ENCODE results near the gene FRMD4A.

GRCh38 chr10:14304046-14304445 is 26.7 kb downstream of the FRMD4A start:
- TF ChIP-seq, protein P1, sequence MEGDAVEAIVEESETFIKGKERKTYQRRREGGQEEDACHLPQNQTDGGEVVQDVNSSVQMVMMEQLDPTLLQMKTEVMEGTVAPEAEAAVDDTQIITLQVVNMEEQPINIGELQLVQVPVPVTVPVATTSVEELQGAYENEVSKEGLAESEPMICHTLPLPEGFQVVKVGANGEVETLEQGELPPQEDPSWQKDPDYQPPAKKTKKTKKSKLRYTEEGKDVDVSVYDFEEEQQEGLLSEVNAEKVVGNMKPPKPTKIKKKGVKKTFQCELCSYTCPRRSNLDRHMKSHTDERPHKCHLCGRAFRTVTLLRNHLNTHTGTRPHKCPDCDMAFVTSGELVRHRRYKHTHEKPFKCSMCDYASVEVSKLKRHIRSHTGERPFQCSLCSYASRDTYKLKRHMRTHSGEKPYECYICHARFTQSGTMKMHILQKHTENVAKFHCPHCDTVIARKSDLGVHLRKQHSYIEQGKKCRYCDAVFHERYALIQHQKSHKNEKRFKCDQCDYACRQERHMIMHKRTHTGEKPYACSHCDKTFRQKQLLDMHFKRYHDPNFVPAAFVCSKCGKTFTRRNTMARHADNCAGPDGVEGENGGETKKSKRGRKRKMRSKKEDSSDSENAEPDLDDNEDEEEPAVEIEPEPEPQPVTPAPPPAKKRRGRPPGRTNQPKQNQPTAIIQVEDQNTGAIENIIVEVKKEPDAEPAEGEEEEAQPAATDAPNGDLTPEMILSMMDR (conservative IDR thresholded peaks at IDR 0.05; ENCODE audit: low read length), result no peak
- no peak for TF ChIP-seq EZH2phosphoT487 (IDR thresholded peaks at IDR 0.05; ENCODE audit: borderline replicate concordance, low read depth, low read length)
